GM06990 (cell line): ENCODE measurements around the gene AGO3.

Source experiments
- DNase-seq: peaks from one replicate; pipeline ENCODE4 v3.0.0-alpha.2; 2011; ENCODE audit not compliant: insufficient read length; ENCODE audit errors: extremely low read depth
- H3K27me3 ChIP-seq: replicated peaks from 2 replicates; pipeline ENCODE4 v1.6.0; 2011; ENCODE audit warnings: low read length; ENCODE audit not compliant: control insufficient read depth, insufficient read depth
- H3K36me3 ChIP-seq: 2 replicates; pipeline ENCODE4 v1.5.1; 2011; ENCODE audit warnings: low read length; ENCODE audit not compliant: control insufficient read depth, insufficient read depth
- H3K4me3 ChIP-seq: replicated peaks from 2 replicates; pipeline ENCODE4 v1.5.1; 2011; ENCODE audit warnings: low read depth, mild to moderate bottlenecking, control low read depth, low read length
- CTCF ChIP-seq: IDR thresholded peaks from 2 replicates; pipeline ENCODE4 v1.5.1; 2011; ENCODE audit warnings: low read length, control low read depth, mild to moderate bottlenecking, inconsistent platforms; ENCODE audit not compliant: insufficient read depth, poor library complexity, severe bottlenecking

Gene AGO3

DNA sequence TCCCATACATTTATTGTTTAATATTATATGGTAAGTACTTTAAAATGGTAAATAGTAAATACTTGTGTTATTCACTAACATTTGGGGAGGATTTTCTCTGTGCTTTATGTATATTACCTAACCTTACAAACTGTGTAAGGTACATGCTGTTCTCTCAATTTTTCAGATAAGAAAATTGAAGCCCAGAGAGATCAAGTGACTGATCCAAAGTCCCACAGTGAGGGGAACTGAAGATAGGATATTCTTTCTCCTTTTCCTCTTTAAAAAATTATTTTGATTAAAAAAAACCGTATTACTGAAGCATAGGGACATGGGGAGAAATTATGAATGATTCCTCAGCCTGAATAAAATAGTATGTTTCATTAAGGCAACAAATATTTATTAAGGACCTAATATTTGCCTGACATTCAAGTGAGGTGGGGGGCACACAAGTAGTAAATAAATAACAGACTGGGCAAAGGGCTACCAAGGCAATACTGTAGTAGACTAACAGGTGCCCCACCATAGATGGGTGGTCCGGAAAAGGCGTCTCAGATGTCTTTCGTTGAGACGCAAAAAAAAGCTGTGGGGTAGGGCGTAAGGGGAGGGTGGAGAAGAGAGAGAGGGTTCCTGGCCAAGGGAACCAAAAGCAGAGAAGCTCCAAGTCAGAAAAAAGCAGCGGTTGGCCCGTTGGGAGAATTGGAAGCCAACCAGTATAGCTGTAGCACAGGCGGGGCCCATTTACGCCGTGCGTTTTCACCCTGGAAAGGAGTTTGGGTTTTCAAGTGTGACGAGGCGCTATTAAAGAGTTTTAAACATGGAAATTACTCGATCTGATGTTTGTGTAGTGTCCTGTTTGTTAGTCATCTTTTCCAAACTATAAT, 944 bp upstream of the AGO3 start:
- TF ChIP-seq CTCF: no peak
- DNase-seq: no peak
- peak overlapping the region; percentile 89 for H3K4me3 ChIP-seq
- H3K36me3 ChIP-seq: no peaks in the 10 kb centered on the region; the same call in 1 of the 2 replicates
- H3K27me3 ChIP-seq: no peaks in the 10 kb centered on the region

DNA sequence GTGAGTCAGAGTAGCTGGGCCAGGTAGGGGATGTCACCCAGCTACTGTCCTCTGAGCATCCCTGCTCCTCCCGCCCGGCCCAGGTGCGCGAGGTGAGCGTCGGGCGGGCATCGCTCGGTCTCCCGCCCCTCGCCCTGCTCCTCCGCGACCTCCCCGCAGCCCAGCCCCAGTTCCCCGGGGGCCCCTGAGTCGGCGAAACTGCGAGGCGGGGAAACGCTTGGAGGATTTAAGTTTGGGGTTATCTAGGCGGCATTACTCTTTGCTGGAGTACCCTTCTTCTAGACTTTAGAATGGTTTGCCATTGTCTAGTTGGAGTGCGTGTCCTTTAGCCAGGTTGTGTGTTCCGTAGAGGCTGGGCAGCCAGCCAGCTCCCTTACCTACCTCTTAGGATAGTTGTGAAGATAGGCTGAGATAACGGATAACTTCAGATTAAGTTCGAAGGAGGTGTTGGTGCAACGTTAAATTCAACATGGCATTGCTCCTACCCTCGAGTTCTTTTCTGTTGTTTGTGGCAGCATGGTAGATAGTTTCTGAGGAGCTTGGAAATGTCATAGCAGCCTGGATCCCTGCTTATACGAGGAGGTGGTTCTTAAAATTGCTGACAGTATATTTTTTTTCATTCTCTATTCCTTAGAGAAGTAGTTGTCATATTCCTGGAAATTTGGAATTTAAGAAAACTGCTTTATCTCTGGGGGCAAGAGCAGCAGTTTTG, 697 bp downstream of the AGO3 start:
- H3K4me3 ChIP-seq: peak overlapping the region; percentile 89
- no peak for DNase-seq
- no peak for TF ChIP-seq CTCF
- no peaks in the 10 kb centered on the region for H3K27me3 ChIP-seq
- H3K36me3 ChIP-seq: no peaks in the 10 kb centered on the region

DNA sequence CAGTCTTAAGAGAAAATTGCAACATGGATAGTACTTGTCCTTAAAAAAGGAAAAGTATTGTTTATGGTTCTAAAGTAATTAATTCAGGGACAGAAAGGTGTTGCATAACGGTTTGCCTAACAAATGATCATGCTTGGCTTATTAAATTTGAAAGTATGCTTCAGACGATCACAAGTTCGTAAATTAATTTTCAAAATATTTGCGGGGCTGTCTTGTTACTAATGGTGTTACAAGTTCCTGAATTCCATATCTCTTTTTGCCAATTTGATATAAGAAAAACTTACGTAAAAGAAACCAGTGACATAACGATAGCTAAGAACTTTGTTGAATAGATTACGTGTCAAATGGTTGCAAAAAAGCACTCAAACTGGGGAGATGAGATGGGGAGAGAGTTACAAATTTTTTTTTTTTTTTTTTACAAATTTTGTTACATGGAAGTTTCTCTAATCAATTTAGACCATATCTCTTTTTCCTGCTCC, 1.3 kb downstream of the AGO3 start:
- no peak for DNase-seq
- TF ChIP-seq CTCF: no peak
- H3K27me3 ChIP-seq: no peaks in the 10 kb centered on the region

DNA sequence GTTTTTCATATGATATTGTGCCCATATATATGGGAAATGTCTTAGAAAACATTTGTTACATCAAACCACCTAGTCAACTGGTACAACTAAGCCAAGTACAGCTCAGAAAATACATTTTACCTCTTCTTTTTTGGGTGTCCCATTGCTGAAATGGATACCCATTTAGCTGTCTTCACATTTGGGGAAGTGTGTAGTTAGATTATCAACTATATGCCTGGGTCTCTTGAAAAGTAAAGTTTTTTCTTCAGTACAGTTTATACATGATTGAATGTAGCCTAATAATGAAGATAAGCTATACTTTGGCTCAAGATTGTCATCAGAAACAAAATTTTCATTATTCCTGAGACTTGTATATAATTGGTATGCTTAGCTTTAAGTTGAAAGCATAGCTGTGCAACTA, 2.0 kb downstream of the AGO3 start:
- Histone ChIP-seq H3K4me3 (peak overlapping the region; percentile 89; the same call in 1 of the 2 replicates), H3K27me3 (no peaks in the 10 kb centered on the region), H3K36me3 (no peaks in the 10 kb centered on the region)
- DNase-seq: no peak
- TF ChIP-seq CTCF: no peak

More for the DNA sequence above, 1.3 kb downstream of the AGO3 start:
- Histone ChIP-seq H3K36me3 (no peaks in the 10 kb centered on the region), H3K4me3 (peak overlapping the region; percentile 89)

GRCh38 chr1:35935442-35936388, 4.8 kb downstream of the AGO3 start:
- TF ChIP-seq CTCF: no peak
- H3K27me3 ChIP-seq: no peaks in the 10 kb centered on the region
- DNase-seq: peak; percentile 18
- H3K36me3 ChIP-seq: no peaks in the 10 kb centered on the region
- H3K4me3 ChIP-seq: no peak overlapping the region
